Measurements from ENCODE around the gene WDR12.
A peak's percentile ranks its signal among the peaks of the same experiment; 100 is the strongest.

GRCh38 chr2:202911512-202912341 is at the start of gene WDR12, which contains the start of gene CARF:
- TF ChIP-seq POLR2A (IDR thresholded peaks at IDR 0.05; ENCODE audit: low read depth): peak; percentile 25
- TF ChIP-seq CTCF (IDR thresholded peaks at IDR 0.05): no peak
